SK-N-SH (cell line): ENCODE measurements around the gene GPR180. TPM values are rescaled to one million over a fixed set of nuclear protein-coding genes. Genes with fewer than 3 reads are reported as not detected.

Experiments used
- CTCF ChIA-PET: fragments of 300-600, 350-600 bp; formaldehyde crosslinking; extraction: SDS; loops from one replicate; lab custom pipeline; 2021; lab: Yijun Ruan, JAX
- POLR2A ChIA-PET: fragments of 350-600 bp; sonication (Branson Sonifier 250); formaldehyde crosslinking; extraction: SDS; loops from one replicate; lab custom pipeline; 2020; ENCODE audit warnings: antibody characterized with exemption, inconsistent platforms; lab: Yijun Ruan, JAX
- DNase-seq: peaks from one replicate; pipeline ENCODE4 v3.0.0; 2012
- H2AFZ ChIP-seq: fragments of 200-600 bp; sonication (generic); 2 replicates; pipeline ENCODE4 v1.8.1; 2016; ENCODE audit warnings: antibody characterized with exemption, mild to moderate bottlenecking, low read depth
- H3F3A ChIP-seq: fragments of 200-600 bp; sonication (generic); replicated peaks from 2 replicates; pipeline ENCODE3; 2016; ENCODE audit warnings: antibody characterized with exemption, mild to moderate bottlenecking; ENCODE audit not compliant: insufficient read depth
- H3K27ac ChIP-seq, 2 experiments: fragments of 200-500 bp in 1 of 2; fragments of 200-600 bp in 1 of 2; sonication (Bioruptor generic) in 1 of 2; sonication (generic), shearing (Covaris generic) in 1 of 2; 2 replicates each; pipeline versions ENCODE4 v1.5.1 to v1.6.1; 2014 to 2016; ENCODE audit warnings: low read depth in 2 of 2, inconsistent platforms in 1 of 2, low read length in 1 of 2, mild to moderate bottlenecking in 1 of 2, mixed read lengths in 1 of 2
- H3K27me3 ChIP-seq: fragments of 200-600 bp; sonication (generic), shearing (Covaris generic); 2 replicates; pipeline ENCODE4 v1.6.1; 2016; ENCODE audit warnings: mixed run types; ENCODE audit not compliant: insufficient read depth
- H3K36me3 ChIP-seq, 2 experiments: fragments of 200-500 bp in 1 of 2; fragments of 200-600 bp in 1 of 2; sonication (Bioruptor generic) in 1 of 2; sonication (generic) in 1 of 2; replicated peaks in 1 of 2; 2 replicates each; pipeline versions ENCODE3 to v1.5.1; 2014 to 2016; ENCODE audit warnings: low read length in 1 of 2, mild to moderate bottlenecking in 1 of 2; ENCODE audit not compliant: insufficient read depth in 2 of 2, control insufficient read depth in 1 of 2
- H3K4me1 ChIP-seq, 2 experiments: fragments of 200-500 bp in 1 of 2; fragments of 200-600 bp in 1 of 2; sonication (Bioruptor generic) in 1 of 2; sonication (generic), shearing (Covaris generic) in 1 of 2; 2 replicates each; pipeline versions ENCODE4 v1.5.1 to v1.6.1; 2014 to 2016; ENCODE audit warnings: low read depth in 1 of 2, low read length in 1 of 2, mixed run types in 1 of 2; ENCODE audit not compliant: insufficient read depth in 2 of 2, control insufficient read depth in 1 of 2
- H3K4me2 ChIP-seq: fragments of 200-600 bp; sonication (generic), shearing (Covaris generic); 2 replicates; pipeline ENCODE4 v1.6.1; 2017; ENCODE audit warnings: mixed run types
- H3K4me3 ChIP-seq, 2 experiments: fragments of 200-500 bp in 1 of 2; fragments of 200-600 bp in 1 of 2; sonication (Bioruptor generic) in 1 of 2; sonication (generic), shearing (Covaris generic) in 1 of 2; 2 replicates each; pipeline versions ENCODE4 v1.5.1 to v1.8.1; 2014 to 2016; ENCODE audit warnings: low read depth in 2 of 2, inconsistent platforms in 1 of 2, low read length in 1 of 2, mild to moderate bottlenecking in 1 of 2, mixed read lengths in 1 of 2, moderate library complexity in 1 of 2
- H3K79me2 ChIP-seq: fragments of 200-600 bp; sonication (generic); 2 replicates; pipeline ENCODE4 v1.8.1; 2017; ENCODE audit warnings: mild to moderate bottlenecking; ENCODE audit not compliant: insufficient read depth
- H3K9ac ChIP-seq: fragments of 200-600 bp; sonication (generic); 2 replicates; pipeline ENCODE4 v1.6.1; 2017; ENCODE audit warnings: mixed run types
- H3K9me2 ChIP-seq: fragments of 200-600 bp; sonication (generic); 2 replicates; pipeline ENCODE4 v1.6.1; 2017; ENCODE audit warnings: mixed run types
- H3K9me3 ChIP-seq: fragments of 200-600 bp; sonication (generic); 2 replicates; pipeline ENCODE4 v1.6.1; 2017; ENCODE audit warnings: mixed run types, mild to moderate bottlenecking, moderate library complexity
- H4K20me1 ChIP-seq: fragments of 200-600 bp; sonication (generic); 2 replicates; pipeline ENCODE4 v1.6.1; 2017; ENCODE audit warnings: mild to moderate bottlenecking, mixed run types; ENCODE audit not compliant: insufficient read depth
- ELF1 ChIP-seq: IDR thresholded peaks from 2 replicates; pipeline ENCODE4 v1.4.0; 2012
- EZH2phosphoT487 ChIP-seq: fragments of 200-600 bp; sonication (generic); IDR thresholded peaks from 2 replicates; pipeline ENCODE4 v1.6.1; 2017; ENCODE audit warnings: low read depth, mixed run types, mild to moderate bottlenecking, antibody characterized with exemption, moderate library complexity, borderline replicate concordance
- FOSL2 ChIP-seq: IDR thresholded peaks from 2 replicates; pipeline ENCODE4 v1.4.0; 2012; ENCODE audit warnings: low read depth, mild to moderate bottlenecking, moderate library complexity, borderline replicate concordance
- FOXM1 ChIP-seq: IDR thresholded peaks from 2 replicates; pipeline ENCODE4 v1.4.0; 2012; ENCODE audit warnings: low read depth, mild to moderate bottlenecking
- MAX ChIP-seq: IDR thresholded peaks from 2 replicates; pipeline ENCODE4 v1.4.0; 2012; ENCODE audit warnings: low read depth
- NFIC ChIP-seq: IDR thresholded peaks from 2 replicates; pipeline ENCODE4 v1.4.0; 2012; ENCODE audit warnings: borderline replicate concordance
- NRF1 ChIP-seq: IDR thresholded peaks from 2 replicates; pipeline ENCODE4 v1.6.1; 2012; ENCODE audit warnings: low read depth, mild to moderate bottlenecking, low read length
- RAD21 ChIP-seq: IDR thresholded peaks from 2 replicates; pipeline ENCODE4 v1.6.1; 2012; ENCODE audit warnings: mild to moderate bottlenecking, low read length
- RCOR1 ChIP-seq: fragments of 150-350 bp; IDR thresholded peaks from 2 replicates; pipeline ENCODE4 v1.6.1; 2017; ENCODE audit warnings: antibody characterized with exemption, low read length
- RFX5 ChIP-seq: IDR thresholded peaks from 2 replicates; pipeline ENCODE4 v1.6.1; 2012; ENCODE audit warnings: mild to moderate bottlenecking, improper control_type of control experiment, low read length
- SMC3 ChIP-seq: IDR thresholded peaks from 2 replicates; pipeline ENCODE4 v1.6.1; 2012; ENCODE audit warnings: low read depth, low read length, improper control_type of control experiment
- WGBS: methylation state at CpG from one replicate; pipeline ENCODE4 v1.1.6; 2017; ENCODE audit warnings: low lambda C conversion rate; 5-methylcytosine and 5-hydroxymethylcytosine counted together
- polyA plus RNA-seq, 3 experiments: library from polyadenylated mRNA; depleted of rRNA; stranded (reverse); fragments of >200 nt; gene quantifications; 2 replicates each; pipeline ENCODE4 v1.2.3, GENCODE V29; 2012
- TF ChIP-seq, protein P1 (sequence below): IDR thresholded peaks from 2 replicates; pipeline ENCODE4 v1.4.0; 2012; ENCODE audit warnings: low read depth, borderline replicate concordance
- TF ChIP-seq, protein P2 (sequence below): fragments of 150-350 bp; IDR thresholded peaks from 2 replicates; pipeline ENCODE4 v1.6.1; 2016; ENCODE audit warnings: mild to moderate bottlenecking, low read depth, low read length
- TF ChIP-seq, protein P3 (sequence below): IDR thresholded peaks from 2 replicates; pipeline ENCODE4 v1.4.0; 2012; ENCODE audit warnings: low read depth, borderline replicate concordance
- TF ChIP-seq, protein P4 (sequence below): fragments of 200-600 bp; sonication (generic); IDR thresholded peaks from 2 replicates; pipeline ENCODE4 v1.6.1; 2017; ENCODE audit warnings: antibody characterized with exemption, mild to moderate bottlenecking, moderate library complexity

The GPR180 gene
- polyA plus RNA-seq, 1 of the 3 experiments (the other 2 are of a cell fraction): 1.8 TPM

DNA sequence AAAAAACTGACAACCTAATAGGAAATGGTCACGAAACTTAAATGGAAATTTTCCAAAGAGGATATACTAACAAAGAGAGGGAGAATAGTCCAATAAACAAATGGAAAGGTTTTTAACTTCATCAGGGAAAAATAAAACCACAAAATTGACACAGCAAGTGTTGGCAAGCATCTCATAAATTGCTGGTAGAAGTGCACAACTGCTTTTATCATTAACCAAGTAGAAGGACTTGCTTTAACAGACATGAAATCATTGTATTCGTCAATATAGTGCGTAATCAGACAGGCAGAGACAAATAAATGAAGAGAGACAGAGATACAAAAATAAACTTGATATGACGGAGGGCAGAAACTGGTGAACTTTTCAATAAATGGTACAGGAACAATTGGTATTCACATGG lies 13.1 kb upstream of the GPR180 start:
- no peaks in the 10 kb centered on the region for H3K27me3 ChIP-seq
- ChIA-PET POLR2A (no interaction called here), CTCF (interaction anchor here (0.9 kb wide), 1 partner anchor 31 kb away, joined by 3 read pairs; no protein-coding TSS in a partner anchor)
- H2AFZ ChIP-seq: no peak overlapping the region
- no peak overlapping the region for H3K4me2 ChIP-seq
- DNase-seq: no peak
- H3K36me3 ChIP-seq: peaks cover 40 to 46% of the 10 kb centered on the region in 2 experiments
- TF ChIP-seq RCOR1: no peak
- TF ChIP-seq, protein P1, sequence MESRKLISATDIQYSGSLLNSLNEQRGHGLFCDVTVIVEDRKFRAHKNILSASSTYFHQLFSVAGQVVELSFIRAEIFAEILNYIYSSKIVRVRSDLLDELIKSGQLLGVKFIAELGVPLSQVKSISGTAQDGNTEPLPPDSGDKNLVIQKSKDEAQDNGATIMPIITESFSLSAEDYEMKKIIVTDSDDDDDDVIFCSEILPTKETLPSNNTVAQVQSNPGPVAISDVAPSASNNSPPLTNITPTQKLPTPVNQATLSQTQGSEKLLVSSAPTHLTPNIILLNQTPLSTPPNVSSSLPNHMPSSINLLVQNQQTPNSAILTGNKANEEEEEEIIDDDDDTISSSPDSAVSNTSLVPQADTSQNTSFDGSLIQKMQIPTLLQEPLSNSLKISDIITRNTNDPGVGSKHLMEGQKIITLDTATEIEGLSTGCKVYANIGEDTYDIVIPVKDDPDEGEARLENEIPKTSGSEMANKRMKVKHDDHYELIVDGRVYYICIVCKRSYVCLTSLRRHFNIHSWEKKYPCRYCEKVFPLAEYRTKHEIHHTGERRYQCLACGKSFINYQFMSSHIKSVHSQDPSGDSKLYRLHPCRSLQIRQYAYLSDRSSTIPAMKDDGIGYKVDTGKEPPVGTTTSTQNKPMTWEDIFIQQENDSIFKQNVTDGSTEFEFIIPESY: no peak
- no peak for TF ChIP-seq FOXM1
- no peak for TF ChIP-seq RFX5
- no peak for TF ChIP-seq MAX
- TF ChIP-seq FOSL2: no peak
- TF ChIP-seq, protein P2, sequence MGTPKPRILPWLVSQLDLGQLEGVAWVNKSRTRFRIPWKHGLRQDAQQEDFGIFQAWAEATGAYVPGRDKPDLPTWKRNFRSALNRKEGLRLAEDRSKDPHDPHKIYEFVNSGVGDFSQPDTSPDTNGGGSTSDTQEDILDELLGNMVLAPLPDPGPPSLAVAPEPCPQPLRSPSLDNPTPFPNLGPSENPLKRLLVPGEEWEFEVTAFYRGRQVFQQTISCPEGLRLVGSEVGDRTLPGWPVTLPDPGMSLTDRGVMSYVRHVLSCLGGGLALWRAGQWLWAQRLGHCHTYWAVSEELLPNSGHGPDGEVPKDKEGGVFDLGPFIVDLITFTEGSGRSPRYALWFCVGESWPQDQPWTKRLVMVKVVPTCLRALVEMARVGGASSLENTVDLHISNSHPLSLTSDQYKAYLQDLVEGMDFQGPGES: no peak
- TF ChIP-seq RAD21: no peak
- TF ChIP-seq SMC3: no peak
- TF ChIP-seq, protein P3, sequence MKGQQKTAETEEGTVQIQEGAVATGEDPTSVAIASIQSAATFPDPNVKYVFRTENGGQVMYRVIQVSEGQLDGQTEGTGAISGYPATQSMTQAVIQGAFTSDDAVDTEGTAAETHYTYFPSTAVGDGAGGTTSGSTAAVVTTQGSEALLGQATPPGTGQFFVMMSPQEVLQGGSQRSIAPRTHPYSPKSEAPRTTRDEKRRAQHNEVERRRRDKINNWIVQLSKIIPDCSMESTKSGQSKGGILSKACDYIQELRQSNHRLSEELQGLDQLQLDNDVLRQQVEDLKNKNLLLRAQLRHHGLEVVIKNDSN: no peak
- no peak for TF ChIP-seq NRF1
- no peak for TF ChIP-seq ELF1
- no peak for TF ChIP-seq NFIC
- TF ChIP-seq, protein P4, sequence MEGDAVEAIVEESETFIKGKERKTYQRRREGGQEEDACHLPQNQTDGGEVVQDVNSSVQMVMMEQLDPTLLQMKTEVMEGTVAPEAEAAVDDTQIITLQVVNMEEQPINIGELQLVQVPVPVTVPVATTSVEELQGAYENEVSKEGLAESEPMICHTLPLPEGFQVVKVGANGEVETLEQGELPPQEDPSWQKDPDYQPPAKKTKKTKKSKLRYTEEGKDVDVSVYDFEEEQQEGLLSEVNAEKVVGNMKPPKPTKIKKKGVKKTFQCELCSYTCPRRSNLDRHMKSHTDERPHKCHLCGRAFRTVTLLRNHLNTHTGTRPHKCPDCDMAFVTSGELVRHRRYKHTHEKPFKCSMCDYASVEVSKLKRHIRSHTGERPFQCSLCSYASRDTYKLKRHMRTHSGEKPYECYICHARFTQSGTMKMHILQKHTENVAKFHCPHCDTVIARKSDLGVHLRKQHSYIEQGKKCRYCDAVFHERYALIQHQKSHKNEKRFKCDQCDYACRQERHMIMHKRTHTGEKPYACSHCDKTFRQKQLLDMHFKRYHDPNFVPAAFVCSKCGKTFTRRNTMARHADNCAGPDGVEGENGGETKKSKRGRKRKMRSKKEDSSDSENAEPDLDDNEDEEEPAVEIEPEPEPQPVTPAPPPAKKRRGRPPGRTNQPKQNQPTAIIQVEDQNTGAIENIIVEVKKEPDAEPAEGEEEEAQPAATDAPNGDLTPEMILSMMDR: no peak
- no peak for TF ChIP-seq EZH2phosphoT487
- H3K79me2 ChIP-seq: peaks cover 27% of the 10 kb centered on the region; the same call in 1 of the 2 replicates
- no peaks in the 10 kb centered on the region for H3K9me2 ChIP-seq
- H3F3A ChIP-seq: no peaks in the 10 kb centered on the region
- H3K27ac ChIP-seq: no peak overlapping the region
- WGBS: 99% methylated on average over 4 of the region's 4 CpGs
- H3K4me1 ChIP-seq: no peaks in the 10 kb centered on the region; a peak in 1 of 4 replicates
- no peaks in the 10 kb centered on the region for H4K20me1 ChIP-seq
- H3K9me3 ChIP-seq: no peaks in the 10 kb centered on the region
- no peak overlapping the region for H3K4me3 ChIP-seq
- H3K9ac ChIP-seq: no peak overlapping the region
